HG02571 (cell line): ENCODE measurements around the gene SYT8.
"Not testable (repeated sequence)": the region's sequence is repeated elsewhere in the genome, so short reads cannot be mapped to it uniquely, and the experiment has no call there.

Experiments used
- ATAC-seq: cut with Tn5 transposase; IDR thresholded peaks from one replicate; pipeline ENCODE4 v1.9.1; 2021; ENCODE audit warnings: mild to moderate bottlenecking, moderate library complexity; ENCODE audit not compliant: unreplicated experiment

SYT8 gene

DNA sequence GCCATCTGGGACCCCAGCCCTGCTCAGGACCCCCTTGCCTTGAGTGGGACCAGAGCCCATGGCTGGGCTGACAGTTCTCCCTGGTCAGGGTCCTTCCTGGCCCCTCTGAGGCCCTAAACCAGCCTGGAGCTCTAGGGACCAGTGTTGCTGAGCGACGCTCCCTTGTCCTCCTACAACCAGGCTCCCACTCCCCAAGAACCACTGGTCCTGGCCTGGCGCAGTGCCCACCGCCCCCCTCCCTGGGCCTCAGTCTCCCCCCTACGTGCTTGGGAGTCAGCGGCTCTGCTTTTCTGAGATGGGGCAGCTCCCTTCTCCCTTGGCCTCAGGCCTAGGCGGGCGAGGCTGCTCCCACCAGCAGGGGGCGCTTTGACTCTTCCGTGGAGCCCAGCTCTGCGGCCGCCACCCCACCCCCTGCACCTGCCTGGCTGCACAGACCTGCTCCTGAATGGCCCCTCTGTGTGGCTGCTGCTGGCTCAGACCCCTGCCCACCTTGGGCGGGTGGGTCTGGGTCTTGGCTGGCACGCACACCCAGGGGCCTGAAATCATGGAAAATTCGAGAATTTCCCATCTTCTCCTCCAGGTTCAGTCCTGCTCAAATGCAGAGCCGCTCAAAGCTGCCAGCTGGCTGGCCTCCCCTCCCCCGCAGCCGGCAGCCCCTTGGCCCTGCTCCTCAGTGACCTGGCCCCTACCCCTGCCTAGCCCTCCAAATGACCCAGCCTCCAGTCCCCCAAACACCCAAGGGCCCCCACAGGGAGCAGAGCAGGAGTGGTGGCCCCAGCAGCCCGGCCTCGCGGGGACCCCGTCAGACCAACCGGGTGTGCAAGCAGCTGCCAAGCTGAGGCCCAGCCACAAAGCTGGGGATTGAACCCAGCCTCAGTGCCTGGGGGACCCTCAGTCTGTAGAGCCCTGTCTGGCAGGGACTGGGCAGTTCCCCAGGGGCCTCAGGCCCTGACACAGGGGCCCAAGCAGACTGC lies 47.8 kb downstream of the SYT8 start:
- ATAC-seq, result no peak

DNA sequence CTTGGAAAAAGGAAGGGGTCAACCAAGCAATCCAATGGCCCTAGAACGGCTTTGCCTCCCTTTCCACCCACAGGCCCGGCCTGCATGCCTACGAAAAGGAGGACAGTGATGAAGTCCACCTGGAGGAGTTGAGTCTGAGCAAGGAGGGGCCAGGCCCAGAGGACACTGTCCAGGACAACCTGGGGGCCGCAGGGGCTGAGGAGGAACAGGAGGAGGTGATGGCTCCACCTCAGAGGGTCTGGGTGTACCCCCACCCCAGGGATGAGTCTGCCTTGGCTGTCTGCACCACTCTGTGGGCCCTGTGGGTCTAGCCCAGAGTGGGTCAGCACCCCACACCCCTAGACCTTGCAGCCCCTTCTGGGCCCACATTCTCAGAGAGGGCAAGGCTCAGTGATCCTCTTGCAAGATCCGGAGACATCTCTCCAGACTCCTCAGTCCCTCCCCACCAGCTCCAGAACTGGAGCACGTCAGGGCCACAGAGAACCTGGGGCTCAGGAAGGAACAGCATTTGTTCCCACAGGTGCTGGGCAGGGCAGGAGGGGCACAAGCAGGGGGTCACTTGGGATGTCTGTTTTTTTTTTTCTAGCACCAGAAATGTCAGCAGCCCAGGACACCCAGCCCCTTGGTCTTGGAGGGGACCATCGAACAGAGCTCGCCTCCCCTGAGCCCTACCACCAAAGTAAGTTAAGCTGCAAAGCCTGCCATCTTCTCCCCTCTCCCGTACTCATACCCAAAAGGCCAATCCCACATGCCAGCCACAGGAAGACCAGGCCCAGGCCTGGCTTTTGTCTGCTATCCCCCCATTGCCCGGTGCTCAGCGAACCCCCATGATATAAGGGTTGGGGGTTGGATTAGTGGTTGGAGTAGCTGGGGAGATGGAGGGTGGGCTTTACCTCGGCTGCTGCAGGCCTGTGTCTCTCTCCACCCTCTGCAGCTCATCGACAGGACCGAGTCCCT lies 48.8 kb downstream of the SYT8 start:
- no peak for ATAC-seq

DNA sequence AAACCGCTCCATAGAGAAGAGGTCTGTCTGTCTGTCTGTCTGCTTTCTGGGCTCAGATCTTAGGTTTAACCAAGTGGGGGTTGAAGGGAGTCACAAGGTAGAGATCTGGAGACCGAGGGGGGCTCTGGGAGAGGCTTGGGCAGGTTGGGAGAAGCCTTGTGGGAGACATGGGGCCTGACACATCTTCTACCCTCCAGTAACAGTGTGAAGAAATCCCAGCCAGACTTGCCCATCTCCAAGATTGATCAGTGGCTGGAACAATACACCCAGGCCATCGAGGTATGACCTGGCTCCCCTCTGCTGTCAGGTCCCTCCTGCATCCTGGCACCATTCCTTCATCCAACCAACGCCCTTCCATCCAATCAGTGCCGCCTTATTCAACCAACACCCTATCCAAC lies 49.5 kb downstream of the SYT8 start:
- ATAC-seq, result no peak

DNA sequence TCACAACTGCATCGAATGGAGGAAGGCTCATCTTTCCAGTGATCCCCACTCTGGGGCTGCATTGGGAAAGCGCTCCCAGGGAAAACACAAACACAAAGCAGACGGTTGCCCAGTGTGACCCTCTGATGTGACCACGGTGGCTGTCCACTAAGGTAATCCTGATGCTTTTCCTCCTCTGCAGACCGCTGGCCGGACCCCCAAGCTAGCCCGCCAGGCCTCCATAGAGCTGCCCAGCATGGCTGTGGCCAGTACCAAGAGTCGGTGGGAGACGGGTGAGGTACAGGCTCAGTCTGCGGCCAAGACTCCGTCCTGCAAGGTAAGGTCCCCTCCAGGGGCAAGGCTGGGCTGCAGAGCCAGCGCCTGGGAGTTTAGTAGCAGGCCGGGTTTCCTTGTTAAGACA lies 51.8 kb downstream of the SYT8 start:
- not testable (repeated sequence) for ATAC-seq
